ENCODE results near the gene ITGB6.

DNA sequence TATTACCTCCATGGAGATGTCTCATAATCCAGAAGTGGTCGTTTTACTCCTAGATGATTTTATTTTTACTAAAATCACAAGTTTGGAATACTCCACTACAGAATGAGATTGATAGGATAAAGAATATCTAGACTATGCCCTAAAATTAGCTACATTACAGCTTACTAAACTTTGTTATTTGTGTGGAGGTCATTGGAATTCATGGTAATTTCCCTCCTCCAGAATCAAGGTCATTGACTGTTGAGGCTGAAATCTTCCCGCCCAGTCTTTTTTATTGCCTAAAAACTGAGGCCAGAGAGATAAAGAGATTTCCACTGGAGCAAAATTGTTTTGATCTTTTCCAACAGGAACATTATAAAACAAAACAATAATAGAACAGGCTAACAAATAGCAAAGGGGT lies 35.0 kb downstream of the ITGB6 start:
- TF ChIP-seq, protein P1, sequence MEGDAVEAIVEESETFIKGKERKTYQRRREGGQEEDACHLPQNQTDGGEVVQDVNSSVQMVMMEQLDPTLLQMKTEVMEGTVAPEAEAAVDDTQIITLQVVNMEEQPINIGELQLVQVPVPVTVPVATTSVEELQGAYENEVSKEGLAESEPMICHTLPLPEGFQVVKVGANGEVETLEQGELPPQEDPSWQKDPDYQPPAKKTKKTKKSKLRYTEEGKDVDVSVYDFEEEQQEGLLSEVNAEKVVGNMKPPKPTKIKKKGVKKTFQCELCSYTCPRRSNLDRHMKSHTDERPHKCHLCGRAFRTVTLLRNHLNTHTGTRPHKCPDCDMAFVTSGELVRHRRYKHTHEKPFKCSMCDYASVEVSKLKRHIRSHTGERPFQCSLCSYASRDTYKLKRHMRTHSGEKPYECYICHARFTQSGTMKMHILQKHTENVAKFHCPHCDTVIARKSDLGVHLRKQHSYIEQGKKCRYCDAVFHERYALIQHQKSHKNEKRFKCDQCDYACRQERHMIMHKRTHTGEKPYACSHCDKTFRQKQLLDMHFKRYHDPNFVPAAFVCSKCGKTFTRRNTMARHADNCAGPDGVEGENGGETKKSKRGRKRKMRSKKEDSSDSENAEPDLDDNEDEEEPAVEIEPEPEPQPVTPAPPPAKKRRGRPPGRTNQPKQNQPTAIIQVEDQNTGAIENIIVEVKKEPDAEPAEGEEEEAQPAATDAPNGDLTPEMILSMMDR (IDR thresholded peaks at IDR 0.05; ENCODE audit: borderline replicate concordance, extremely low read depth, low read length, poor library complexity, severe bottlenecking), result no peak
- TF ChIP-seq EZH2 (IDR thresholded peaks at IDR 0.05; ENCODE audit: borderline replicate concordance, low read depth, low read length, severe bottlenecking), result no peak
